H1 (cell line): ENCODE measurements around the gene SENP7. TPM values are rescaled to one million over a fixed set of nuclear protein-coding genes. Genes with fewer than 3 reads are reported as not detected.

Experiments used
- CTCF ChIA-PET: fragments of 300-600 bp; sonication (Branson Sonifier 250); formaldehyde crosslinking; loops from one replicate; lab custom pipeline; 2021; ENCODE audit not compliant: partially characterized antibody; lab: Charles Lee
- POLR2A ChIA-PET: fragments of 300-600 bp; sonication (Branson Sonifier 250); formaldehyde crosslinking; loops from one replicate; lab custom pipeline; 2021; ENCODE audit warnings: inconsistent platforms; ENCODE audit not compliant: partially characterized antibody; lab: Charles Lee
- DNase-seq, 2 experiments: peaks; one replicate each; pipeline versions ENCODE4 v3.0.0 to v3.0.0-alpha.2; 2010 to 2022; ENCODE audit warnings: low spot score in 2 of 2, low read depth in 1 of 2, mixed read lengths in 1 of 2
- FAIRE-seq: peaks from 2 replicates; lab custom pipeline; 2011; peaks lifted over from hg19 to GRCh38; lab: Jason Lieb, UNC
- H2AFZ ChIP-seq: 2 replicates; pipeline ENCODE4 v1.8.1; 2012; ENCODE audit warnings: low read length, inconsistent platforms
- H2AK5ac ChIP-seq: 2 replicates; pipeline ENCODE4 v1.6.1; 2013; ENCODE audit warnings: low read depth, low read length
- H2BK120ac ChIP-seq: replicated peaks from 2 replicates; pipeline ENCODE3; 2013; ENCODE audit warnings: low read depth, low read length, inconsistent platforms
- H2BK12ac ChIP-seq: 2 replicates; pipeline ENCODE4 v1.6.1; 2013; ENCODE audit warnings: low read depth, low read length
- H2BK15ac ChIP-seq: 2 replicates; pipeline ENCODE4 v1.6.1; 2013; ENCODE audit warnings: low read length
- H2BK20ac ChIP-seq: 2 replicates; pipeline ENCODE4 v1.6.1; 2013; ENCODE audit warnings: low read length
- H2BK5ac ChIP-seq: 2 replicates; pipeline ENCODE4 v1.6.1; 2013; ENCODE audit warnings: low read depth, low read length
- H3K14ac ChIP-seq: 2 replicates; pipeline ENCODE4 v1.6.1; 2013; ENCODE audit warnings: inconsistent platforms; ENCODE audit not compliant: insufficient read length
- H3K18ac ChIP-seq: 2 replicates; pipeline ENCODE4 v1.6.1; 2013; ENCODE audit warnings: low read length; ENCODE audit errors: extremely low read depth
- H3K23ac ChIP-seq: 2 replicates; pipeline ENCODE4 v1.6.1; 2013; ENCODE audit warnings: inconsistent platforms; ENCODE audit not compliant: insufficient read length
- H3K23me2 ChIP-seq: 2 replicates; pipeline ENCODE4 v1.6.1; 2013; ENCODE audit warnings: low read depth, low read length
- H3K27ac ChIP-seq: 2 replicates; pipeline ENCODE4 v1.6.1; 2011; ENCODE audit warnings: low read depth, low read length, inconsistent platforms
- H3K27me3 ChIP-seq, 4 experiments: replicated peaks in 1 of 4; 1 replicate in 1 of 4; 2 replicates in 3 of 4; pipeline versions ENCODE4 v1.6.1 to v1.8.1; 2011 to 2013; ENCODE audit warnings: low read length in 3 of 4, mild to moderate bottlenecking in 3 of 4, inconsistent platforms in 2 of 4, mixed read lengths in 2 of 4, moderate library complexity in 1 of 4; ENCODE audit not compliant: control insufficient read depth in 3 of 4, insufficient read depth in 3 of 4; ENCODE audit errors: extremely low read depth in 1 of 4
- H3K36me3 ChIP-seq, 4 experiments: 2 replicates each; pipeline versions ENCODE4 v1.6.1 to v1.8.1; 2011 to 2013; ENCODE audit warnings: mild to moderate bottlenecking in 4 of 4, low read length in 3 of 4, moderate library complexity in 2 of 4, control low read depth in 1 of 4, inconsistent platforms in 1 of 4; ENCODE audit not compliant: insufficient read depth in 4 of 4, control insufficient read depth in 2 of 4
- H3K4ac ChIP-seq: replicated peaks from 2 replicates; pipeline ENCODE3; 2013; ENCODE audit warnings: low read length, low read depth, mixed read lengths, inconsistent platforms; ENCODE audit not compliant: insufficient read length
- H3K4me1 ChIP-seq, 4 experiments: replicated peaks in 1 of 4; 1 replicate in 1 of 4; 2 replicates in 3 of 4; pipeline versions ENCODE4 v1.6.1 to v1.8.1; 2011 to 2013; ENCODE audit warnings: low read length in 3 of 4, inconsistent platforms in 2 of 4, mixed read lengths in 1 of 4; ENCODE audit not compliant: insufficient read depth in 4 of 4, control insufficient read depth in 3 of 4
- H3K4me2 ChIP-seq, 2 experiments: 2 replicates each; pipeline versions ENCODE4 v1.6.1 to v1.8.1; 2011 to 2013; ENCODE audit warnings: low read depth in 2 of 2, low read length in 2 of 2, control low read depth in 1 of 2, inconsistent platforms in 1 of 2, mild to moderate bottlenecking in 1 of 2; ENCODE audit not compliant: insufficient read depth in 1 of 2
- H3K4me3 ChIP-seq, 4 experiments: fragments of 200-600, 300-600 bp in 1 of 4; sonication (generic), shearing (Covaris generic), sonication (Bioruptor Twin) in 1 of 4; 2 replicates each; pipeline versions ENCODE4 v1.5.1 to v1.8.1; 2011 to 2016; ENCODE audit warnings: low read length in 4 of 4, low read depth in 3 of 4, control low read depth in 2 of 4, inconsistent platforms in 2 of 4, mild to moderate bottlenecking in 2 of 4, mixed read lengths in 1 of 4, moderate library complexity in 1 of 4; ENCODE audit not compliant: insufficient read depth in 2 of 4; ENCODE audit errors: extremely low read depth in 1 of 4
- H3K56ac ChIP-seq: replicated peaks from 2 replicates; pipeline ENCODE3; 2013; ENCODE audit warnings: low read depth, mild to moderate bottlenecking, mixed read lengths, low read length, inconsistent platforms; ENCODE audit not compliant: insufficient read length
- H3K79me1 ChIP-seq: 2 replicates; pipeline ENCODE4 v1.6.1; 2013; ENCODE audit warnings: low read depth, low read length, control low read depth
- H3K79me2 ChIP-seq, 2 experiments: 2 replicates each; pipeline versions ENCODE4 v1.6.1 to v1.8.1; 2012 to 2013; ENCODE audit warnings: low read length in 2 of 2, mild to moderate bottlenecking in 2 of 2, inconsistent platforms in 1 of 2; ENCODE audit not compliant: insufficient read depth in 2 of 2, control insufficient read depth in 1 of 2
- H3K9ac ChIP-seq, 4 experiments: replicated peaks in 1 of 4; 1 replicate in 1 of 4; 2 replicates in 3 of 4; pipeline versions ENCODE4 v1.6.1 to v1.8.1; 2011 to 2013; ENCODE audit warnings: low read depth in 3 of 4, low read length in 3 of 4, control low read depth in 2 of 4, mild to moderate bottlenecking in 2 of 4, moderate library complexity in 2 of 4, inconsistent platforms in 1 of 4; ENCODE audit errors: extremely low read depth in 1 of 4
- H3K9me3 ChIP-seq, 2 experiments: 2 replicates each; pipeline versions ENCODE4 v1.6.1 to v1.8.1; 2012 to 2013; ENCODE audit warnings: mild to moderate bottlenecking in 2 of 2, moderate library complexity in 2 of 2, control low read depth in 1 of 2, inconsistent platforms in 1 of 2, low read depth in 1 of 2, low read length in 1 of 2, mixed read lengths in 1 of 2; ENCODE audit not compliant: insufficient read depth in 2 of 2
- H4K20me1 ChIP-seq, 2 experiments: replicated peaks in 1 of 2; 2 replicates each; pipeline versions ENCODE3 to v1.8.1; 2011 to 2013; ENCODE audit warnings: inconsistent platforms in 2 of 2, low read length in 2 of 2, mild to moderate bottlenecking in 1 of 2; ENCODE audit not compliant: insufficient read depth in 2 of 2, control insufficient read depth in 1 of 2
- H4K5ac ChIP-seq: 2 replicates; pipeline ENCODE4 v1.6.1; 2013; ENCODE audit warnings: low read length, low read depth, mixed read lengths, inconsistent platforms; ENCODE audit not compliant: insufficient read length
- H4K8ac ChIP-seq: 2 replicates; pipeline ENCODE4 v1.8.0; 2013; ENCODE audit warnings: mild to moderate bottlenecking, moderate library complexity, low read length, inconsistent platforms; ENCODE audit not compliant: insufficient read depth; ENCODE audit errors: extremely low read depth
- H4K91ac ChIP-seq: replicated peaks from 2 replicates; pipeline ENCODE3; 2013; ENCODE audit warnings: low read length, mixed read lengths, inconsistent platforms; ENCODE audit not compliant: insufficient read length
- CEBPB ChIP-seq: IDR thresholded peaks from 2 replicates; pipeline ENCODE4 v1.6.1; 2012; ENCODE audit warnings: low read depth, low read length
- CHD2 ChIP-seq: IDR thresholded peaks from 2 replicates; pipeline ENCODE4 v1.6.1; 2012; ENCODE audit warnings: low read length, improper control_type of control experiment
- HDAC2 ChIP-seq, 2 experiments: fragments of 300-600 bp in 1 of 2; sonication (generic) in 1 of 2; IDR thresholded peaks; 2 replicates each; pipeline ENCODE4 v1.6.1; 2011 to 2012; ENCODE audit warnings: low read depth in 2 of 2, low read length in 2 of 2, mild to moderate bottlenecking in 2 of 2, moderate library complexity in 2 of 2, borderline replicate concordance in 1 of 2, inconsistent platforms in 1 of 2
- WGBS, 2 experiments: shearing (Covaris generic) in 1 of 2; methylation state at CpG; one replicate each; pipeline versions ENCODE4 v1.1.6 to v1.1.7; 2013 to 2015; ENCODE audit warnings: low lambda C conversion rate in 2 of 2, mixed read lengths in 2 of 2, inconsistent platforms in 1 of 2, low coverage in 1 of 2, missing lambda C conversion rate in 1 of 2; ENCODE audit not compliant: insufficient replicate concordance in 2 of 2, insufficient coverage in 1 of 2, insufficient read length in 1 of 2; ENCODE audit errors: extremely low coverage in 1 of 2, missing lambda C conversion rate in 1 of 2; 5-methylcytosine and 5-hydroxymethylcytosine counted together
- polyA plus RNA-seq, 7 experiments: library from polyadenylated mRNA; depleted of rRNA in 3 of 7; stranded (reverse) in 5 of 7; unstranded in 2 of 7; fragments of >200 nt in 5 of 7; fragments of 200-250 nt in 2 of 7; gene quantifications; 1 replicate in 5 of 7; 2 replicates in 1 of 7; 4 replicates in 1 of 7; pipeline versions ENCODE4 v1.2.1 to v1.2.3, GENCODE V29; 2011 to 2013; ENCODE audit warnings: missing spikeins in 2 of 7, mixed read lengths in 2 of 7
- total RNA-seq: library from RNA; stranded (reverse); fragmentation: NEBNext Ultra II Directional; extraction: Animal tissue kit (Norgen Biotek cat#: 25700); gene quantifications from 2 replicates; pipeline ENCODE4 v1.2.1, GENCODE V29; 2021

Gene SENP7
- total and polyA plus RNA-seq, 2 of the 8 experiments (the other 6 are each of a cell fraction or from before 2014, with no cell fraction given) = 2.8 to 7.8 TPM

- H3K18ac ChIP-seq = no peak overlapping the region
- H3K79me1 ChIP-seq = no peaks in the 10 kb centered on the region
- no peak overlapping the region; a peak in 1 of 7 replicates for H3K9ac ChIP-seq
- H4K20me1 ChIP-seq = no peaks in the 10 kb centered on the region
- H2BK12ac ChIP-seq = no peak overlapping the region
- no peak overlapping the region for H2AK5ac ChIP-seq
- H2BK15ac ChIP-seq = no peak overlapping the region
- peak overlapping the region; percentile 16; the same call in 1 of the 2 replicates for H2AFZ ChIP-seq
- peak overlapping the region; percentile 66 to 80 (median 78); a peak in 6 of 8 replicates for H3K4me3 ChIP-seq
- no peak overlapping the region for H4K8ac ChIP-seq
- peak overlapping the region; percentile 65 for H4K5ac ChIP-seq
- no peak overlapping the region; the same call in 1 of the 2 replicates for H2BK5ac ChIP-seq
- no peak overlapping the region for H2BK20ac ChIP-seq
- no peak overlapping the region for H3K14ac ChIP-seq
- H3K4me2 ChIP-seq = peak overlapping the region; percentile 47 to 89; a peak in 3 of 4 replicates
- H2BK120ac ChIP-seq = no peak overlapping the region
- H3K4ac ChIP-seq = no peak overlapping the region
- H3K4me1 ChIP-seq = peaks cover 0 to under 1% (median 0%) of the 10 kb centered on the region in 4 experiments; a peak in 4 of 7 replicates
- peak overlapping the region; percentile 12 for H4K91ac ChIP-seq
- no peaks in the 10 kb centered on the region for H3K9me3 ChIP-seq
- H3K23me2 ChIP-seq = no peaks in the 10 kb centered on the region; the same call in 1 of the 2 replicates
- POLR2A ChIA-PET = interaction anchor here (1.2 to 2.4 kb wide), 3 partner anchors 17 to 60 kb away, joined by 5 to 12 read pairs (median 5); no protein-coding TSS in a partner anchor
- TF ChIP-seq CEBPB (no peak), HDAC2 (IDR thresholded peaks at IDR 0.05; ENCODE audit: borderline replicate concordance in 1 of 2, low read depth in 2 of 2, low read length in 2 of 2) (no peak), CHD2 (0 out of 2 replicates have a peak, but pooled peaks have one; percentile 38)
- TF ChIP-seq, all 59 proteins: peak for 1
- H3K27ac ChIP-seq = peak overlapping the region; percentile 22; the same call in 1 of the 2 replicates
- FAIRE-seq (no peak), DNase-seq (no peak)
- 54% methylated on average over 12 of the region's 12 CpGs; no CpG with 5 or more reads in 1 of the 2 experiments for WGBS, 2 experiments
- CTCF ChIA-PET = interaction anchor here (1.6 kb wide), 1 partner anchor 9 kb away, joined by 4 read pairs; no protein-coding TSS in a partner anchor
- H3K56ac ChIP-seq = peak overlapping the region; percentile 21
- no peak overlapping the region for H3K23ac ChIP-seq
- H3K36me3 ChIP-seq = no peaks in the 10 kb centered on the region
- 0 out of 4 replicates have a peak, but pooled peaks cover 0 to 3% of the 10 kb centered on the region in 2 experiments for H3K79me2 ChIP-seq
- no peaks in the 10 kb centered on the region for H3K27me3 ChIP-seq
Measured at GRCh38 chr3:101513419-101513986, 491 bp upstream of the SENP7 start.
